ACHN (cell line): Measurements from ENCODE around the gene ASMT.
A peak's percentile ranks its signal among the peaks of the same experiment; 100 is the strongest.
"Not testable (repeated sequence)": the region's sequence is repeated elsewhere in the genome, so short reads cannot be mapped to it uniquely, and the experiment has no call there.

Experiments
- DNase-seq: peaks from one replicate; pipeline ENCODE4 v3.0.0-alpha.2; 2015
- in situ Hi-C: cut with HindIII; loops from 2 replicates; pipeline ENCODE4 v1.10.0; 2017; ENCODE audit warnings: low sequenced_read_pairs, low pct_ligation_motif_present, low pct_unique_long_range_greater_than_20kb

The ASMT gene

DNA sequence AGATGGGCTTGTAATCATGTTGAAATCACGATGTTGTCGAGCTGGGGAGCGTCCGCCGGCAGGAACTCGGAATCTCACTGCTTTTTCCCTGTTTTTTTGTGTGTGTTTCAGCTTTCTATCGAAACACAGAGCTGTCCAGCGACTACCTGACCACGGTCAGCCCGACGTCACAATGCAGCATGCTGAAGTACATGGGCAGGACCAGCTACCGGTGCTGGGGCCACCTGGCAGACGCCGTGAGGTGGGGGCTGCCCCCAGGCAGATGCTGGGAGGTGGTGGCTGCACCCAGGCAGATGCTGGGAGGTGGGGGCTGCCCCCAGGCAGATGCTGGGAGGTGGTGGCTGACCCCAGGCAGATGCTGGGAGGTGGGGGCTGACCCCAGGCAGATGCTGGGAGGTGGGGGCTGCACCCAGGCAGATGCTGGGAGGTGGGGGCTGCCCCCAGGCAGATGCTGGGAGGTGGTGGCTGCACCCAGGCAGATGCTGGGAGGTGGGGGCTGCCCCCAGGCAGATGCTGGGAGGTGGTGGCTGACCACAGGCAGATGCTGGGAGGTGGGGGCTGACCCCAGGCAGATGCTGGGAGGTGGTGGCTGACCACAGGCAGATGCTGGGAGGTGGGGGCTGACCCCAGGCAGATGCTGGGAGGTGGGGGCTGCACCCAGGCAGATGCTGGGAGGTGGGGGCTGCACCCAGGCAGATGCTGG, 9.4 kb downstream of the ASMT start:
- DNase-seq, in situ Hi-C loops: not testable (repeated sequence)

DNA sequence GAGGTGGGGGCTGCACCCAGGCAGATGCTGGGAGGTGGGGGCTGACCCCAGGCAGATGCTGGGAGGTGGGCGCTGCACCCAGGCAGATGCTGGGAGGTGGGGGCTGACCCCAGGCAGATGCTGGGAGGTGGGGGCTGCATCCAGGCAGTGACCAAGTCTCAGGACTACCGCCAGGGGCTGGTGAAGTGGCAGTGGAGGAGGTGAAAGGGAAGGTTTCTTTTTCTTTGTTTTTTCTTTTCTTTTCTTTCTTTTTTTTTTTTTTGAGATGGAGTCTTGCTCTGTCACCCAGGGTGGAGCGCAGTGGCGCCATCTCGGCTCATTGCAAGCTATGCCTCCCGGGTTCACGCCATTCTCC, 10.0 kb downstream of the ASMT start:
- DNase-seq, in situ Hi-C loops: not testable (repeated sequence)

- in situ Hi-C loops = no loop called here
- DNase-seq = no peak
These were observed 14.4 kb downstream of the ASMT start for GRCh38 chrX:1629244-1629643.

GRCh38 chrX:1646009-1646408, 31.1 kb downstream of the ASMT start:
- in situ Hi-C loops = no loop called here

DNA sequence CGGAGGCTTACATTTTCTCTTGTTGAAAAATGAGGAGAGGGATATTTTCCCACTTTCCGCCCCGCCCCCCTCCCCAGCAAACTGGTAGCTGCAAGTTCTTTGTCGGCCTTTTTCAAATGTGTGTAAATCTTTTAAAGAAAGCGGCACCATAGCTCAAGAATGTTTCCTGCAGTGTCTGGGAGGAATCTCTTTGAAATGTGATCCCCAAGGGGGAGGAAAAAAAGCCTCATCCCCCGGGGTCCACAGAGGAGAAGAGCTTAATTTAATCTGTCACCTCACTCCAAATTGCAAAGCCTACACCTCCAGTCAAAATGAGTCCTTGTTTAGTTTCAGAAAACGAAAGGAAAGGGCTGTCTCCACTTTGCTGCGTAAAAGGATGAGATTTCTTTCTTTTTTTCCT, 34.8 kb downstream of the ASMT start:
- in situ Hi-C loops = no loop called here
- no peak for DNase-seq

More at GRCh38 chrX:1646009-1646408, 31.1 kb downstream of the ASMT start:
- no peak for DNase-seq

GRCh38 chrX:1652011-1652811, 37.4 kb downstream of the ASMT start:
- in situ Hi-C loops = not testable (repeated sequence)
- peak; percentile 13 for DNase-seq

DNA sequence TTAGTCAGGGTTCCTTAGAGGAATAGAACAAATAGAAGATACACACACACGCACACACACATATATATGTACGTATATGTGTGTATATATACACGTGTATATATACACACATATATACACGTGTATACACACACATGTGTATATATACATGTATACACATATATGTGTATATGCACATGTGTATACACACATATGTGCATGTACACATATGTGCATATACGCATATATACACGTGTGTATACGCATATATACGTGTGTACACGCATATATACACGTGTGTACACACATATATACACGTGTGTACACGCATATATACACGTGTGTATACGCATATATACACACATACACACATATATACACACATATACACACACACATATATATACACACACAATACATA, 41.5 kb downstream of the ASMT start:
- in situ Hi-C loops = no loop called here
- DNase-seq = no peak

DNA sequence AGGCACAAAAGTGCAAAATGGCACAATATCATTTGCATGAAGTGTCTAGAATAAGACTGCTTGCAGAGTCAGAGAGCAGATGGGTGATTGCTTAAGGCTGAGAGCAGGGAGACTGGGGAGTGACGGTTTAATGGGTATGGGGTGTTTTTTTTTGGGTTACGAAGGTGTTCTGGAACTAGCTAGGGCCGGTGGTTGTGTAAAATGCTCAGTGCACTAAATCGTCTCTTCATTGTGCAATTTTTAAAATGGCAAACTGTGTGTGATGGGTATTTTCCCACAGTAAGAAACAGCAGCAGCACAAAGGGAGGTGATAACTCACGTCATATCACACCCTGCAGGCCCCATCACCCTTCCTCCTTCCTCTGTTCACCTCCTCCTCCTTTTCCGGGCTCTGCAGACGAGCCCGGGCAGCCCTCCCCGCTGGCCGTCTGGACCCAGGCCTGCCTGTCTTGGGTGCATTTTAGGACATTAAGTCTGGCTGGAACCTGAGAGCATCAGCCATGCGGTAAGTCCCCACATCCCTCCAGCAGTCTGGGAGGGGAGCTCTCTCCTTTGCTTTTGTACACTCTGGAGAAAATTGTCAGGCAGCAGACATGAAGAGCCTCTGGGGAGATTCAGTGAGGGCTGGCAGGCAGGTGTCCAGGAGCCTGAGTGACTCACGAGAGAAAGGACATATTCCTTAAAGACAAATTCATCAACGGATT, 42.7 kb downstream of the ASMT start:
- in situ Hi-C loops = no loop called here
- DNase-seq = no peak

DNA sequence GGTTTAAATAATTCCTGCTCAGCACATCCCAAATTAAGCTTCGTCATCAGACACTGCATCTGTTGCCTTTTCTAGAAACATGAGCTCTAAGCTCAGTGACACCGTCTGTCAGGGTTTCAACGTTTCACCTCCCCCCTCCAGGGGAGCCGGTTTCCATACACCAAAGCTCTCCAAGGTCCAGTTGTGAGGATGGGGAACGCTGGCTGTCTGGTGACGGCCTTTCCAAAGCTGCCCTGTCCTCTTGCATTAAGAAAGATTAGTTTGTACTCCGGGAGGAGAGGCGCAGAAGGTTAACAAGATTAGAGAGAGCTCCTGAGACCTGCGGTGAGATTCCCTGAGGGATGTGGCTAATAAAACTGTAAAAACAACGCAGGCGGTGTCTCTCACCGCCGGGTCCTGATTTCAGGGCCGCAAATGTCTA, 43.2 kb downstream of the ASMT start:
- in situ Hi-C loops = no loop called here
- DNase-seq = no peak

GRCh38 chrX:1659664-1660461, 45.0 kb downstream of the ASMT start:
- no peak for DNase-seq
- in situ Hi-C loops = no loop called here

GRCh38 chrX:1661048-1661921, 46.4 kb downstream of the ASMT start:
- in situ Hi-C loops = no loop called here
- no peak for DNase-seq

GRCh38 chrX:1661922-1662221, 47.0 kb downstream of the ASMT start:
- in situ Hi-C loops = no loop called here
- DNase-seq = no peak

- no peak for DNase-seq
- in situ Hi-C loops = no loop called here
These were observed 52.7 kb downstream of the ASMT start for GRCh38 chrX:1667566-1667965.

DNA sequence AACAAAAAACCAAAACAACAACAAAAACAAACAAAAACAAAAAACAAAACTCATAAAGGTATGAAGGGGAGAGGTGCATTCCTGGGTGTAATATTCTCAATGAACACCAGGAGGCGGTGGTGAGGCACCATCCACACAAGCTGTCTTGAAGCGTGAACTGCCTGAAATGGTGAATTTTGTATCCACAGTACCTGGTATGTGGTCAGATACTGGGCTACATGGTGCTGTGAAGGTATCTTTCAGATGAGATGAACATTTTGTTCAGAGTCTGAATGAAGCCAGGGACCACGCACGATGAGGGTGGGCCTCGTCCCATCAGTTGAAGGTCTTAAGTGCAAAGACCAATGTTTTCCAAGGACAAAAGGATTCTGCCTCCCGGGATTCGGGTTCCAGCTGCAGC, 58.5 kb downstream of the ASMT start:
- in situ Hi-C loops = no loop called here
- DNase-seq = peak; percentile 7

GRCh38 chrX:1676866-1677265, 62.0 kb downstream of the ASMT start:
- DNase-seq = no peak
- in situ Hi-C loops = no loop called here

- DNase-seq = no peak
- in situ Hi-C loops = no loop called here
These were observed 64.4 kb downstream of the ASMT start for GRCh38 chrX:1679238-1679637.

- DNase-seq = no peak
- in situ Hi-C loops = no loop called here
These were observed 66.6 kb downstream of the ASMT start for GRCh38 chrX:1681439-1681838.

DNA sequence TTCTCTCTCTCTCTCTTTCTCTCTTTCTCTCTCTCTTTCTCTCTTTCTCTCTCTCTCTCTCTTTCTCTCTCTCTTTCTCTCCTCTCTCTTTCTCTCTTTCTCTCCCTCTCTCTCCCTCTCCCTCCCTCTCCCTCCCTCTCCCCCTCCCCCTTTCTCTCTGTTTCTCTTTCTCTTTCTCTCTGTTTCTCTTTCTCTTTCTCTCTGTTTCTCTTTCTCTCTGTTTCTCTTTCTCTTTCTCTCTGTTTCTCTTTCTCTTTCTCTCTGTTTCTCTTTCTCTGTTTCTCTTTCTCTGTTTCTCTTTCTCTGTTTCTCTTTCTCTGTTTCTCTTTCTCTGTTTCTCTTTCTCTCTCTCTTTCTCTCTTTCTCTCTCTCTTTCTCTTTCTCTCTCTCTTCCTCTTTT, 67.0 kb downstream of the ASMT start:
- DNase-seq, in situ Hi-C loops: not testable (repeated sequence)
